Mesenteric fat pad (tissue), 1 donor: ENCODE data around the gene RAI14. TPM values are rescaled to one million over a fixed set of nuclear protein-coding genes. Genes with fewer than 3 reads are reported as not detected.
"Not testable (repeated sequence)": the region's sequence is repeated elsewhere in the genome, so short reads cannot be mapped to it uniquely, and the experiment has no call there.

Experiments
- DNase-seq: peaks from one replicate; pipeline ENCODE4 v3.0.0-alpha.2; 2020; ENCODE audit warnings: low spot score
- total RNA-seq: library from RNA; stranded (reverse); fragmentation: NEBNext Ultra II Directional; extraction: Animal tissue kit (Norgen Biotek cat#: 25700); gene quantifications from one replicate; pipeline ENCODE4 v1.2.1, GENCODE V29; 2021
- donor health status: DM: yes; HTN: yes; CAD: no.

RAI14 gene
- total RNA-seq, 1 donor from 2014 or later = 33.7 TPM

- no peak for DNase-seq
Measured at GRCh38 chr5:34811706-34812105, 155.6 kb downstream of the RAI14 start.

GRCh38 chr5:34813509-34813908 lies 157.4 kb downstream of the RAI14 start:
- DNase-seq = no peak

GRCh38 chr5:34817558-34818351 lies 161.6 kb downstream of the RAI14 start:
- DNase-seq = no peak

GRCh38 chr5:34818717-34819116 lies 162.6 kb downstream of the RAI14 start:
- DNase-seq = no peak

- DNase-seq = no peak
Measured at GRCh38 chr5:34820593-34820992, 164.5 kb downstream of the RAI14 start.

GRCh38 chr5:34822956-34823715 lies 167.0 kb downstream of the RAI14 start:
- no peak for DNase-seq

GRCh38 chr5:34826347-34826746 lies 170.2 kb downstream of the RAI14 start:
- DNase-seq = no peak

GRCh38 chr5:34827588-34828506 lies 171.7 kb downstream of the RAI14 start:
- DNase-seq = no peak

- not testable (repeated sequence) for DNase-seq
Measured at GRCh38 chr5:34830827-34831226, 174.7 kb downstream of the RAI14 start.

GRCh38 chr5:34831303-34831702 lies 175.2 kb downstream of the RAI14 start:
- no peak for DNase-seq

GRCh38 chr5:34832568-34832967 lies 176.4 kb downstream of the RAI14 start:
- DNase-seq = no peak

- DNase-seq = no peak
Measured at GRCh38 chr5:34833090-34833489, 177.0 kb downstream of the RAI14 start.

- no peak for DNase-seq
Measured at GRCh38 chr5:34833976-34834793, 178.1 kb downstream of the RAI14 start.

GRCh38 chr5:34834794-34835089 lies 178.6 kb downstream of the RAI14 start:
- DNase-seq = no peak

GRCh38 chr5:34835664-34836063 lies 179.5 kb downstream of the RAI14 start:
- no peak for DNase-seq

- peak; percentile 93 for DNase-seq
Measured at GRCh38 chr5:34838785-34839714, 182.9 kb downstream of the RAI14 start, which contains the start of gene TTC23L. Gene TTC23L (plus strand): TSS chr5:34839164. CDS start chr5:34840672, 1,508 bp downstream.

GRCh38 chr5:34841816-34842215 lies 185.7 kb downstream of the RAI14 start:
- DNase-seq = no peak

GRCh38 chr5:34842554-34842953 lies 186.4 kb downstream of the RAI14 start:
- no peak for DNase-seq

- DNase-seq = no peak
Measured at GRCh38 chr5:34843497-34843896, 187.4 kb downstream of the RAI14 start.

- DNase-seq = no peak
Measured at GRCh38 chr5:34844106-34844505, 188.0 kb downstream of the RAI14 start.
